ENCODE results near the gene ACCS.

The ACCS gene

DNA sequence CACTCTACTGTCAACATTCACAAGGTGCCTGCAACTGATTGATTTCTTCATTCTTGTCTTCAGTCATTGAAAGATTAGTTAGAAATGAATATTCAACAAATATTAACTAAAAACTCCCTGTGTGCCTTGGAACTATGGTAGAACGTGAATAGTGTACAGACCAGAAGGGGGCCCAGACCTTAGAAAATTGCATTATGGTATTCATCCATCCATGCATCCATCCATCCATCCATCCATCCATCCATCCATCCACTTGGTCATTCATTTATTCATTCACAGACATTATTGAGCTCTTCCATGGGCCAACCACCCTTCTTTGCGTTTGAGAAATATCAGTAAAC is 28.4 kb upstream of the ACCS start:
- Histone ChIP-seq H3K9me3 (ENCODE audit: control insufficient read depth in 1 of 2, low read length in 2 of 2) (no peaks in the 10 kb centered on the region), H3K9ac (ENCODE audit: low read depth in 1 of 2, low read length in 2 of 2) (no peak overlapping the region), H3K27me3 (ENCODE audit: control insufficient read depth in 1 of 2, insufficient read depth in 2 of 2, low read length in 2 of 2) (no peaks in the 10 kb centered on the region), H3K27ac (ENCODE audit: low read depth, low read length) (no peak overlapping the region), H3K4me1 (ENCODE audit: control insufficient read depth in 1 of 2, insufficient read depth in 2 of 2, low read length in 2 of 2) (no peaks in the 10 kb centered on the region), H3K4me3 (ENCODE audit: low read depth in 1 of 2, low read length in 2 of 2) (no peak overlapping the region), H3K36me3 (ENCODE audit: control insufficient read depth in 1 of 2, insufficient read depth in 2 of 2, low read length in 2 of 2) (no peaks in the 10 kb centered on the region)

DNA sequence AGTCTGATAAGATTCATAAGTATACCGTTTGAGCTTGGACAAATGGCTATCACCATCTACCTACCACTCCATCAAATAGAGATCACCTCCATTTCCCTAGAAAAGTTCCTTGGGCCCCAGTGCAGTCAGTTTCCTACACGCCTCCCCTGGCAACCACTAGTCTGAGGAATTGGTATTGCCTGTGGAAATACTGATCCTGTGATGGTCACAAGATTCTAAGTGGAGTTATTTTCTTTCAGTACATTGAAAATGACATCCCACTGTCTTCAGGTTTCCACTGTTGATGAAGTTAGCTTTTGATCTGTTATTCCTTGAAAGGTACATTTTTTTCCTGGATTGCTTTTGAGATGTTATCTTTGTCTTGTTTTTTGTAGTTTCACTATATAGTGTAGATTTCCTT is 22.9 kb upstream of the ACCS start:
- Histone ChIP-seq H3K4me1 (ENCODE audit: control insufficient read depth in 1 of 2, insufficient read depth in 2 of 2, low read length in 2 of 2) (no peaks in the 10 kb centered on the region), H3K27ac (ENCODE audit: low read depth, low read length) (no peak overlapping the region), H3K4me3 (ENCODE audit: low read depth in 1 of 2, low read length in 2 of 2) (no peak overlapping the region), H3K27me3 (ENCODE audit: control insufficient read depth in 1 of 2, insufficient read depth in 2 of 2, low read length in 2 of 2) (no peaks in the 10 kb centered on the region), H3K9me3 (ENCODE audit: control insufficient read depth in 1 of 2, low read length in 2 of 2) (no peaks in the 10 kb centered on the region), H3K36me3 (ENCODE audit: control insufficient read depth in 1 of 2, insufficient read depth in 2 of 2, low read length in 2 of 2) (no peaks in the 10 kb centered on the region), H3K9ac (ENCODE audit: low read depth in 1 of 2, low read length in 2 of 2) (no peak overlapping the region)

DNA sequence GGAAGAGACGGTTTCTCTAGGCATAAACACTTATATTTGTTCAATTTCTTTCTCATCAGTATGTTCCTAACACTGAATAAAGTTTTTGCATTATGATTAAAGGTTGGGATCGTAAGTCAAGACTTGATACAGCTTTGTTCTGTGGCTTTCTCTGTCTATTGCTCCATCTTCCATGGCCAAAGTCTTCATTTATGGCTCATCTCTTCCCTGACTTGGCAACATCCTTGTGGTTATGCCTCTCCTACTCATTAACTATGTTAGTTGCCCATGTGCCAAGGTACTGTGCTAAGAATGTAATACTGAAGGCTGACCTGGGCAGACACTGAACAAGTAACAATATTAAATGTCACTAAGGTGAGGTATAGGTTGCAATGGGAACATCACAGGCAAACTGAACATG is 19.9 kb upstream of the ACCS start:
- H3K9me3 ChIP-seq (ENCODE audit: control insufficient read depth in 1 of 2, low read length in 2 of 2): no peaks in the 10 kb centered on the region
- H3K4me3 ChIP-seq (ENCODE audit: low read depth in 1 of 2, low read length in 2 of 2): no peak overlapping the region
- no peak overlapping the region for H3K9ac ChIP-seq (ENCODE audit: low read depth in 1 of 2, low read length in 2 of 2)
- H3K27me3 ChIP-seq (ENCODE audit: control insufficient read depth in 1 of 2, insufficient read depth in 2 of 2, low read length in 2 of 2): no peaks in the 10 kb centered on the region
- no peaks in the 10 kb centered on the region for H3K36me3 ChIP-seq (ENCODE audit: control insufficient read depth in 1 of 2, insufficient read depth in 2 of 2, low read length in 2 of 2)
- no peak overlapping the region for H3K27ac ChIP-seq (ENCODE audit: low read depth, low read length)
- H3K4me1 ChIP-seq (ENCODE audit: control insufficient read depth in 1 of 2, insufficient read depth in 2 of 2, low read length in 2 of 2): no peaks in the 10 kb centered on the region

DNA sequence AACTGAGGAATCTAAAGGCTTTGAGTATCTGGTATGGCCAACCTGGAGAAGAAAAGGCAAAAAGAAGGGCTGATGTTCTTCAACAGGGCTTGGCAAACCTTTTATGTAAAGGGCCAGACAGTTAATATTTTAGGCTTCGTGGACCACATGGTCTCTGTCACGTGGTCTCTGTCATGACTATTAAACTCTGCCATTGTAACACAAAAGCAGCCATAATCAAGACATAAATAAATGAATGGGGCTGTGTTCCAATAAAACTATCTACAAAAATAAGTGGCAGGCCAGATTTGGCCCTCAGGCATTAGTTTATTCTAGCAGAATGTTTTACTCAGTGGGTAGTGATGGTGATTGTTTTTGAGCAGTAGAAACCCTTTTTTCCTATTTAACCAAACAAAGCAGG is 18.8 kb upstream of the ACCS start:
- H3K4me3 ChIP-seq (ENCODE audit: low read depth in 1 of 2, low read length in 2 of 2): no peak overlapping the region
- no peak overlapping the region for H3K27ac ChIP-seq (ENCODE audit: low read depth, low read length)
- H3K9ac ChIP-seq (ENCODE audit: low read depth in 1 of 2, low read length in 2 of 2): no peak overlapping the region
- no peaks in the 10 kb centered on the region for H3K36me3 ChIP-seq (ENCODE audit: control insufficient read depth in 1 of 2, insufficient read depth in 2 of 2, low read length in 2 of 2)
- H3K27me3 ChIP-seq (ENCODE audit: control insufficient read depth in 1 of 2, insufficient read depth in 2 of 2, low read length in 2 of 2): no peaks in the 10 kb centered on the region
- no peaks in the 10 kb centered on the region for H3K4me1 ChIP-seq (ENCODE audit: control insufficient read depth in 1 of 2, insufficient read depth in 2 of 2, low read length in 2 of 2)
- no peaks in the 10 kb centered on the region for H3K9me3 ChIP-seq (ENCODE audit: control insufficient read depth in 1 of 2, low read length in 2 of 2)

DNA sequence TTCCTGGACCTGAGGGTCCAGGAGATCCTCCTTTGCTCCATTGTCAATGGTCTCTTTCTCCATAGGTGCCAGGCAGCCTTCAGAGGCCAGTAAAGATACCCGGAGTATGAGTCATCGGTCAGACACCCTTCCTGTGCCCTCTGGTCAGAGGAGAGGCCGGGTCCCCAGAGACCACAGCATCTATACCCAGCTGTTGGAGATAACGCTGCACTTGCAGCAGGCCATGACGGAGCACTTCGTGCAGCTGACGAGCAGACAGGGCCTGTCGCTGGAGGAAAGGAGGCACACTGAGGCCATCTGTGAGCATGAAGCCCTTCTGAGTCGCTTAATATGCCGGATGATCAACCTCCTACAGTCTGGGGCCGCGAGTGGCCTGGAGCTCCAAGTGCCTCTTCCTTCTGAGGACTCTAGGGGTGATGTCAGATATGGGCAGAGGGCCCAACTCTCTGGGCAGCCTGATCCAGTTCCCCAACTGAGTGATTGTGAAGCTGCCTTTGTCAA is 18.1 kb upstream of the ACCS start, which contains the start of gene ACCSL:
ACCSL (plus strand) TSS at position 51 of the 501 bp plus-strand sequence; CDS start at position 107, 56 bp downstream.
- H3K4me3 ChIP-seq (ENCODE audit: low read depth in 1 of 2, low read length in 2 of 2): no peak within 1 kb of the TSS
- no peaks in the 10 kb centered on the region for H3K36me3 ChIP-seq (ENCODE audit: control insufficient read depth in 1 of 2, insufficient read depth in 2 of 2, low read length in 2 of 2)
- H3K4me1 ChIP-seq (ENCODE audit: control insufficient read depth in 1 of 2, insufficient read depth in 2 of 2, low read length in 2 of 2): no peaks in the 10 kb centered on the region
- no peak within 1 kb of the TSS for H3K9ac ChIP-seq (ENCODE audit: low read depth in 1 of 2, low read length in 2 of 2)
- H3K27ac ChIP-seq (ENCODE audit: low read depth, low read length): no peak within 1 kb of the TSS
- no peaks in the 10 kb centered on the region for H3K9me3 ChIP-seq (ENCODE audit: control insufficient read depth in 1 of 2, low read length in 2 of 2)
- H3K27me3 ChIP-seq (ENCODE audit: control insufficient read depth in 1 of 2, insufficient read depth in 2 of 2, low read length in 2 of 2): no peaks in the 10 kb centered on the region

DNA sequence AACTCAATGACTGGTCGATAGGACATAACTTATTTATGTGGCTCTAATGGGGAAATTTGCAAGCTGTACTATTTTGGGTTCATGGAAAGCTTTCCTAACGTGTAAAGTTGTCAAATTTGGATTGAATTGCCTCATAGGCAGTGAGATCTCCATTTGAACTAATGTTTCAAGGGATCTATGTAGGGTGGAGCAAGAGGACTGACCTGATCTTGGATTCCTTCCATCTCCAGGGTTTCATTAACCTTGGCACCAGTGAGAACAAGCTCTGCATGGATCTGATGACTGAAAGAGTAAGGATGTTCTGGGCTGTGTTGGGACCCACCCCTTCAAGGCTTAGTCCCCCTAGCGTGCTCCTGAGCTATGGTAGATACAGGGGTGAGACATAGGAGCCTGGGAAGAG is 16.2 kb upstream of the ACCS start:
- no peak overlapping the region for H3K4me3 ChIP-seq (ENCODE audit: low read depth in 1 of 2, low read length in 2 of 2)
- no peaks in the 10 kb centered on the region for H3K36me3 ChIP-seq (ENCODE audit: control insufficient read depth in 1 of 2, insufficient read depth in 2 of 2, low read length in 2 of 2)
- no peaks in the 10 kb centered on the region for H3K27me3 ChIP-seq (ENCODE audit: control insufficient read depth in 1 of 2, insufficient read depth in 2 of 2, low read length in 2 of 2)
- no peaks in the 10 kb centered on the region for H3K9me3 ChIP-seq (ENCODE audit: control insufficient read depth in 1 of 2, low read length in 2 of 2)
- H3K4me1 ChIP-seq (ENCODE audit: control insufficient read depth in 1 of 2, insufficient read depth in 2 of 2, low read length in 2 of 2): no peaks in the 10 kb centered on the region
- no peak overlapping the region for H3K27ac ChIP-seq (ENCODE audit: low read depth, low read length)
- no peak overlapping the region for H3K9ac ChIP-seq (ENCODE audit: low read depth in 1 of 2, low read length in 2 of 2)

DNA sequence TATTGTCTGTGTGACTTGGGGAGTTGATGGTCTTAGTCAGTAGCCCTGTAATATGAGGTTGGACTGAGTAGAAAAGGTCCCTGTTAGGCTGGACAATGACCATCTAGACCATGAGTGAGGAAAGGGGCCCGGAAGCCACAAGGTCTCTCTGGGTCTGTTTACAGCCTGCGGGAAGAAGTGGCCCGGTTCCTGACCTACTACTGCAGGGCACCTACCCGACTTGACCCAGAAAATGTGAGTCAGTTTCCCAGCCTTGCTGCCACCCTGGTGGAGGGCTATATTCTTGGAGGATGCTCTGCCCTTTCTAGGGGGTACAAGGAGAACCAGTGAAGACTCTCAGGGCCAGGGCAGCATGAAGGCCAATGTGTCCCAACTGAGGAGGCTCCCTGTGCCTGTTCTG is 14.9 kb upstream of the ACCS start:
- no peaks in the 10 kb centered on the region for H3K4me1 ChIP-seq (ENCODE audit: control insufficient read depth in 1 of 2, insufficient read depth in 2 of 2, low read length in 2 of 2)
- no peaks in the 10 kb centered on the region for H3K36me3 ChIP-seq (ENCODE audit: control insufficient read depth in 1 of 2, insufficient read depth in 2 of 2, low read length in 2 of 2)
- H3K9me3 ChIP-seq (ENCODE audit: control insufficient read depth in 1 of 2, low read length in 2 of 2): no peaks in the 10 kb centered on the region
- no peaks in the 10 kb centered on the region for H3K27me3 ChIP-seq (ENCODE audit: control insufficient read depth in 1 of 2, insufficient read depth in 2 of 2, low read length in 2 of 2)
- H3K27ac ChIP-seq (ENCODE audit: low read depth, low read length): no peak overlapping the region
- no peak overlapping the region for H3K4me3 ChIP-seq (ENCODE audit: low read depth in 1 of 2, low read length in 2 of 2)
- H3K9ac ChIP-seq (ENCODE audit: low read depth in 1 of 2, low read length in 2 of 2): no peak overlapping the region

DNA sequence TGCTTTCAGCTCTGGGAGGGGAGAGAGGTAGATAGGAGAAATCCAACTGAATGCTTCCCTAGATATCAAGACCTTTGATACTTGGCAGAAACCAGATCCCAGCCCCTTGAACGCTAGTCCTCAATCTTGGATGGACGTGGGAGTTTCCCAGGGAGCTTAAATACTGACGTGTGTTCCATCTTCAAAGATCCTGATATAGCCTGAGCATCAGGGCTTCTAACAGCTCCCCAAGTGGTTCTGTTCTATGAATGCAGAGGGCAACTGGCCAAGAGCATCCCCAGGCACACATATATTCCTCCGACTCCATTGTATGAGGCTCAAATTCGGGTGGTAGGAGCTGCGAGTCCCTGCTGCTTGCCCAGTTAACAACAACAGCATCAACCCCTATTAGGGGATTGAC is 8.7 kb upstream of the ACCS start:
- Histone ChIP-seq H3K9me3 (ENCODE audit: control insufficient read depth in 1 of 2, low read length in 2 of 2) (no peaks in the 10 kb centered on the region), H3K9ac (ENCODE audit: low read depth in 1 of 2, low read length in 2 of 2) (no peak overlapping the region), H3K4me3 (ENCODE audit: low read depth in 1 of 2, low read length in 2 of 2) (no peak overlapping the region), H3K27me3 (ENCODE audit: control insufficient read depth in 1 of 2, insufficient read depth in 2 of 2, low read length in 2 of 2) (no peaks in the 10 kb centered on the region), H3K36me3 (ENCODE audit: control insufficient read depth in 1 of 2, insufficient read depth in 2 of 2, low read length in 2 of 2) (no peaks in the 10 kb centered on the region), H3K27ac (ENCODE audit: low read depth, low read length) (no peak overlapping the region), H3K4me1 (ENCODE audit: control insufficient read depth in 1 of 2, insufficient read depth in 2 of 2, low read length in 2 of 2) (no peaks in the 10 kb centered on the region)

DNA sequence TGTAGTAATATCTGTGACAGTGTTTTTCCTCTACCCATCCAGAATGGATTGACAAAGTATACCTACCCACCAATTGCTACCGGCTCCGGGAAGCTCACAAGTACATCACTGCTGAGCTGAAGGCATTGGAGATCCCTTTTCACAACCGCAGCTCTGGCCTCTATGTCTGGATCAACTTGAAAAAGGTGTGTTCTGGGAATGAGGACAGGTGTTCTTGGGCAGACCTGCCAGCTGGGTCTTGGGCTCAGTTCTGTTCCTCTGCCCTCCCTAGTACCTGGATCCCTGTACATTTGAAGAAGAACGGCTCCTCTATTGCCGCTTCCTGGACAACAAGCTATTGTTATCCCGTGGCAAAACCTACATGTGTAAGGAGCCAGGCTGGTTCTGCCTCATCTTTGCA is 7.8 kb upstream of the ACCS start:
- H3K36me3 ChIP-seq (ENCODE audit: control insufficient read depth in 1 of 2, insufficient read depth in 2 of 2, low read length in 2 of 2): no peaks in the 10 kb centered on the region
- no peak overlapping the region for H3K9ac ChIP-seq (ENCODE audit: low read depth in 1 of 2, low read length in 2 of 2)
- H3K4me1 ChIP-seq (ENCODE audit: control insufficient read depth in 1 of 2, insufficient read depth in 2 of 2, low read length in 2 of 2): no peaks in the 10 kb centered on the region
- no peaks in the 10 kb centered on the region for H3K27me3 ChIP-seq (ENCODE audit: control insufficient read depth in 1 of 2, insufficient read depth in 2 of 2, low read length in 2 of 2)
- H3K4me3 ChIP-seq (ENCODE audit: low read depth in 1 of 2, low read length in 2 of 2): no peak overlapping the region
- no peaks in the 10 kb centered on the region for H3K9me3 ChIP-seq (ENCODE audit: control insufficient read depth in 1 of 2, low read length in 2 of 2)
- no peak overlapping the region for H3K27ac ChIP-seq (ENCODE audit: low read depth, low read length)

DNA sequence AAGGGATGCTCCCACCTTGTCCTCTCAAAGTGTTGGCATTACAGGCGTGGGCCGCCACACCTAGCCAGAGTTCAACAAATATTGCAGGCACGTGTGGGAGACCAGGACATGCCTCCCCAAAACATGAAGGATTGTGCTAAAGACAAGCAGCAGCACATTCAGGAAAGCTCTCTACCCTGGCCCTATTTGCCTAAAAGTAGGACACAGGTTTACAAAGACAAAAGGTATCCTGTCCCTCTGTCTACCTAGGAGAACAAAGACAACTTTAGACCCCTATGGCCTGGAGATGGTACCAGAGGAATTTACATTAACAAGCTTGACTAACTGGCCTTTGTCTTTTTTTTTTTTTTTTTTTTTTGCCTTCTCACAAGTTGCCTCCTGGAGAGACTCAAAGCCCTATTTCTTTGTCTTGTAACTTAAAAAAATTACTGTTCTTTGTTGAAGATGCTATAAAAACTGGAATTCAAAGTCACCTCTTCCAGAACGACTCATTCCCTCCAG is 859 bp upstream of the ACCS start:
- Histone ChIP-seq H3K4me3 (ENCODE audit: low read depth in 1 of 2, low read length in 2 of 2) (peak overlapping the region; percentile 94 to 98), H3K9me3 (ENCODE audit: control insufficient read depth in 1 of 2, low read length in 2 of 2) (no peaks in the 10 kb centered on the region), H3K27ac (ENCODE audit: low read depth, low read length) (no peak overlapping the region), H3K27me3 (ENCODE audit: control insufficient read depth in 1 of 2, insufficient read depth in 2 of 2, low read length in 2 of 2) (no peaks in the 10 kb centered on the region), H3K9ac (ENCODE audit: low read depth in 1 of 2, low read length in 2 of 2) (peak overlapping the region; percentile 86 to 91), H3K4me1 (ENCODE audit: control insufficient read depth in 1 of 2, insufficient read depth in 2 of 2, low read length in 2 of 2) (peaks cover 11 to 15% of the 10 kb centered on the region in 2 donors), H3K36me3 (ENCODE audit: control insufficient read depth in 1 of 2, insufficient read depth in 2 of 2, low read length in 2 of 2) (no peaks in the 10 kb centered on the region)

DNA sequence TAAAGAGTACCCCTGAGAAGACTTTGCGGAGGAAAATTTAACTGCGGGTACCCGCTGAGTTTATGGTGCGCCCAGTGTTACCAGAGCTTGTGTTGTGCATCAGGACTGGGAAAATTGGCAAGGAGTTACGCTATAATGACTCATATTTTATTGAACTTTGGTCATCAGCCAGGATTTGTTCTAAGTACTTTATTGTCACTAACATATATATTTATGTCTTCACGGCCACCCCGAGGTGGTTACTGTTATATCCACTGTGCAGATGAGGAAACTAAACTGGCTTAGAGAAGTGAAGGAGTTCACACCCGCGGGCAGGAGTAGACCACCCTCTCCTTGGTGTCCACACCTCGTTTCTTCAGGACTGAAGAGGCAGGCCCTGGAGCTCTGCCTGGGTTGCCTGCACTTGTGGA is 667 bp downstream of the ACCS start:
- peak overlapping the region; percentile 90 for H3K27ac ChIP-seq (ENCODE audit: low read depth, low read length)
- H3K36me3 ChIP-seq (ENCODE audit: control insufficient read depth in 1 of 2, insufficient read depth in 2 of 2, low read length in 2 of 2): no peaks in the 10 kb centered on the region
- peak overlapping the region; percentile 94 to 98 for H3K4me3 ChIP-seq (ENCODE audit: low read depth in 1 of 2, low read length in 2 of 2)
- H3K9me3 ChIP-seq (ENCODE audit: control insufficient read depth in 1 of 2, low read length in 2 of 2): no peaks in the 10 kb centered on the region
- peaks cover 11 to 15% of the 10 kb centered on the region in 2 donors for H3K4me1 ChIP-seq (ENCODE audit: control insufficient read depth in 1 of 2, insufficient read depth in 2 of 2, low read length in 2 of 2)
- H3K27me3 ChIP-seq (ENCODE audit: control insufficient read depth in 1 of 2, insufficient read depth in 2 of 2, low read length in 2 of 2): no peaks in the 10 kb centered on the region
- H3K9ac ChIP-seq (ENCODE audit: low read depth in 1 of 2, low read length in 2 of 2): peak overlapping the region; percentile 86 to 91

Measured in duodenal mucosa (tissue), 2 donors.